NCI-H2196 (cell line): ENCODE data around the gene BNC2.
"Not testable (repeated sequence)": the region's sequence is repeated elsewhere in the genome, so short reads cannot be mapped to it uniquely, and the experiment has no call there.

Experiments
- DNase-seq: peaks from one replicate; lab custom pipeline; 2025; ENCODE audit not compliant: unreplicated experiment; lab: John Stamatoyannopoulos, UW

BNC2 gene

DNA sequence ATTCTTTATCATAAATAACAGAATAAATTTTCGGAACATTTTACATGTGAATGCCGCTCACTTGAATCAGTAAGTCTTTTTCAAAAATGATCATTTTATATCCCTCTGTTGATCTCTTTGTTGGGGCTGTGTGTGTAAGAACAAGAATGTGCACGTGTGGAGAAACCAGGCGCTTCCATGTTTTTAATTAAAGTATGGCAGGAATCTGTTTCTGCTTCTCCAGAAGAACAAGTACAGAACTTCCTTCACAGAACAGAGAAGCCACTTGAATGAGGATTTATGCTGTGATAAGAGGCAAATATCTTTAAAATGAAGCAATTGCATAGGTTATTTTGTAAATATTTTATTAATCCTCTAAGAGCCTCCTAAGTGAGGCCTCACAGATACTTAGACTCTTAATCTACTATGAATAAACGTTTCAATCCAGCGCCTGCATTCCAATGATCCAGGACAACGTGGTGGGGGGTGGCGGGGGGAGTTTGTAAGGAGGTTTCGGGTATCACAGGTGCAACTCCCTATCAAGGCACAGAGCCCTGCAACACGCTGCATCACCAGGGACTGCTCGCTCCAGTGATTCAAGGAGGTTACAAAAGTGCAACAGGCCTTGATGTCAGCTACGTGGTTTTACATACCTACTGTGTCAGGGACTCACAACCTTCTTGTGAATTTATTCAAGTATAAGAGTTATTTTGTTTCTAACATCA lies 409.2 kb downstream of the BNC2 start:
- DNase-seq = no peak

DNA sequence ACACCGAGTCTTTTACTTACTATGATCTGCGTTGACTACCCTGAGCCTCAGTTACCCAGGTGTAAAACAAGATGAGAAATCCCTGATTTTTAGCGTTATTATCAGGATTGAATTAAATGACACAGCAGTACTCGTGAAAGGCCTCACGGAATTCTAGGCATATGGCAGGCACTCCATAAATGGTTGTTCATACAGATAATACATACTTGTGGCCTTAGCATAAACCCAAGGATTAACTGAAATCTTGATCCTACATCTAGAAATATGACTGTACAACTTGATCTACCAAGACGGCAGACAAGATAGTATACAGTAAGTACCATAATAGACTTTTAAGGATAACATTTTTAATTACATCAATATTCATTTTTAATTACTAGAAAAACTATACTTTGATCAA lies 409.8 kb downstream of the BNC2 start:
- DNase-seq = no peak

DNA sequence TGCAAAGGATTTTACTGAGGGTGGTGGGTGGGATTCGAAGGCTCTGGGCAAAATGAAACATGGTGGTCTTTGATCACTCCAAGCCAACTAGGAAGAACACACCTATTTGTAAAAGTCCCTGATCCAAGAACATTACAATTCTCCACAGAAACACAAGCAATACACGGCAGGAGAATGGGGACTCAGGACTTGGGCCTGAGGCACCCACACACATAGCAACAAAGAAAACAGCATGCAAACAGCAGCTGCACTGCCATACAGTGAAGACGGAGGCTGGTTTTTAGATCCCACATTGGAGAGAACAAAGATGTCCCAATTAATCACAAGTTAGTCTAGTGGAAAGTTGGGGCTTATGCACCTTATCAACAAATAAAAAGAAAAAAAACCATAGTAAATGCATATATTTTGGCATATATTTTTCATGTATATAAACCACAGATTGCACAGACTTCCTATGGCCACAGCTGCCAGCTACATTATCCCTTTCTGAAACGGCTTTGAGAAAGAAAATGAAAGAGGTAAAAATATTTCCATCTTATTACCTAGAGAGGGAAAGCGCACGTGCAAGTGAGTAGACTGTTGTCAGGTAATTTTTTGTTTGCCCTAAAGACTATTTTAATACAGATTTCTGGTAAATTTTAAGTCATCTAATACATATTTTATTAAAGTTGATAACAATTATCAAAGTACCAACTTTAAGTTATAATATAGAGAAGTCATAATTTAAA lies 410.9 kb downstream of the BNC2 start:
- DNase-seq = no peak

DNA sequence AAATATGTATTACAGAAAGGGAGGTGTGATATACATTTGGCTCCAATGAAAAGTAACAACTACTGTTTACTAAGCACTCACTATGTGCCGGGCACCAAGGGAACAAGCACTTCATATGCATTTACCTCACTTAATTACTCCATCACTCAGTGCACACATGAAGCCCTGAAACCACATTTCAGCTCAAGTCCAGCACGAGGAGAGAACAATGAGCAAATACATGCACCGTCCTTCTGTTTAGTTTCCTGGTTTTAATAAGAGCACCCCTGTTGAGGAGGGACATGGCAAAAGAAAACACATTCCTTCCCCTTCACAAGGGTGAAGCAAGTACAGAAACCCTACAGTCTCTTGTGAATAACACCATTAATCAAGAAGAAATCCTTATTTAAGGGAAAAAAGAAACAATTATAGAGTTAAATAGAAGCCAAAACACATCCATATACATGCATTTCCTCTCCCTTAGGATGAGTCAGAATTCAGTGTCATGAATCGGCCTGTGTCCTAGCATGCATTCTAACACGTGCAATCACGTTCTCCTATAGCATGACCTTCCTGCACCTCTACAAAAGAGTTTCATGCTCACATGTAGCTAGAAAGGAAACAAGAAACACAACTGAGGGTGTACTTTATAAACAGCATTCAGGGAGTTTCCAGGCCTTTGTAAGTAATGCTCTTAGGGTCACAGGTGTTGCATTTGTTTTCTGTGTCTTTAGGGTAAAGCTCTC lies 411.6 kb downstream of the BNC2 start:
- no peak for DNase-seq

DNA sequence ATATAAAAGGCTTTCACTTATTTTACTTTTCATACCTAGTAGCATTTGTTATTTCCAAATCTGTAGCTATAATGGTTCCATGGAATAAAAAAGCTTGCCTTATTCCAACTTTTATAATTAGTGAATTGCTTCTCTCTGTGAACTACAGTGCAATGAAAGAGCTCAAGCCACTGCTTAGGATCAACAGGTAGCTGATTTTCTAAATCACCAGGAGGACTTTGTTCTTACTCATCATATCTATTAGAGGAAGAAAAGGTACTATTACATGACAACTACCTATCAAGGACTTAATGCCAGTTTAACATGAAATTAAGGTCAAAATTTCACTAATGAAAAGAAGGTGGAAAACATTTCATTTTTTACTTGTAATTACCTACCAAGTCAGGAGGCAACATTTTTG lies 414.6 kb downstream of the BNC2 start:
- no peak for DNase-seq

DNA sequence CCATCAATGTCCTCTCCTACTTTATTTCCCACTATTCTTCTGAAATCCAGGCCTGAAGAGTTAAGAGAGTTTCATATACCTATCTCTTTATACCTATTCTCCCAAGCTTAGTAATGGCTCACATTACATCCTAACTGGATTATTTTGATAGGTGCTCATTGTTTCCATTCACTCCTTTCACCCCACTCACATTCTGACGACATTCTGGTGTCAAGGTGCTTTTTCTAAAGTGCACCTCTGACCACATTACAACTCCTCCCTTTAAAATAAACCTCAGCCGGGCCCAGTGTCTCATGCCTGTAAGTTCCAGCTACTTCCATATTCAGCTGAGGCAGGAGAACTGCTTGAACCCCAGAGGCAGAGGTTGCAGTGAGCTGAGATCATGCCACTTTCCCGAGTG lies 417.1 kb downstream of the BNC2 start:
- no peak for DNase-seq

DNA sequence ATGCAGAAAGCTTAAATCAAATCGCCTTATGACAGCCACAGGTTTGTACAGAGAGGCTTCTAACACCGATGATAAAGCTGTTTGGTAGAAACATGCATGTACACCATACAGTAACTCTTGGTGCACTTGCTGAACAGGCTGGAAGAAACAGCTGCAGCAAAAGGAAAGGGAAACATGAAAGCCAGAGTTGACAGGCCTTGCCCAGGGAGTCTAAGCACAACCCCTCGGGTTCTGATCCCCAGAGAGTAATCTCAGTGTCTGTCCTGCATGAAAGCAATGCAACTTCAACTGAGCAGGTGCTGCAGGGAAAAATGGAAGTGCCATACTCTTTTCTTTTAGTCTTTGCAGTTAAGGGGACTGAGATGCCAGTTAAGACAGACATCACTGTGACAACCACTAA lies 419.9 kb downstream of the BNC2 start:
- DNase-seq = no peak

DNA sequence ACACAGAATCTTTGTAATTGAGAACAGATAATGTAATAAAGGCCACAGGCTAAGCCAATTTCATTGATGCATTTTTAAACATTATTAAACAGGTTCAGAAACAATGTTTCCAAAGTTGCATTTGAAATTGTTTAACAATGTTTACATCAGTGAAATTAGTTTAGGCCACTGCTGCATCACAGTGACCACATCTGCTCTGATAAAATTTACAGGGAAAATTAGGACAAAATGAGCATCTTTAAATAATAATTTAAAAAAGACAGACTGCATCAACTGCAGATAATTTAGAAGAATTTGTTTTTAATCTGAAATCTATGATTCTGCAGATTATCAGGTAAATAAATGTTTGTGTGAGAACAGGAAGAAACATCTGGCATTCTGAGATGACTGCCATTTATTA lies 420.4 kb downstream of the BNC2 start:
- DNase-seq = no peak

DNA sequence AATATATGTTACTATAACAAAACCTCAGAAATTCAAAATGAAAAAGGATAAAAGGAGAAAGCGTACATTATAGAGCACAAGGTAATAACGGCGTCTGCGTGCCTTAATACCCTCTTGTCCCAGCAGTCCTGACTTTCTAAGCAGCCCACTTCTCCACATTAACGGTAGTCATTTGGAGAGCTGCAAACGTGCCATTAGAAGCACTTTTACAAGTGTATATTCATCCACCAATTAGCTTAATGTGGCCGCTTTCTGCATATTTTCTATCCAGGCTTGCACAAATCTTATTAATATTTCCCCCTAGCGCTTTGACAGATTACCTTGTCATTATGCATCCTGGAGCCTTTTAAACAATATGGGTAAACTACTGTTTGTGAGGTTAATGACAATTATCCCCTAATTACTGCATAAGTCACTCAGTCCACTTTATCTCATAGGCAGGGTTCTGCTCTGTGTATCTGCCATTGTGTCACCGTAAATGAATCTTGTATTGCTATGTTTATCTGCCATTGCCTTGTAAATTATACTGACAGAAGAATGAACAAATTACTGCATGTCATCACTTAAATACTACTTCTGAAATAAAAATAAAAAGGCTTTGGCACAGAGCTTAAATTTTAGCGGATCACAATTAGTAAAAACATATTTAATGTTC lies 421.3 kb downstream of the BNC2 start:
- no peak for DNase-seq

DNA sequence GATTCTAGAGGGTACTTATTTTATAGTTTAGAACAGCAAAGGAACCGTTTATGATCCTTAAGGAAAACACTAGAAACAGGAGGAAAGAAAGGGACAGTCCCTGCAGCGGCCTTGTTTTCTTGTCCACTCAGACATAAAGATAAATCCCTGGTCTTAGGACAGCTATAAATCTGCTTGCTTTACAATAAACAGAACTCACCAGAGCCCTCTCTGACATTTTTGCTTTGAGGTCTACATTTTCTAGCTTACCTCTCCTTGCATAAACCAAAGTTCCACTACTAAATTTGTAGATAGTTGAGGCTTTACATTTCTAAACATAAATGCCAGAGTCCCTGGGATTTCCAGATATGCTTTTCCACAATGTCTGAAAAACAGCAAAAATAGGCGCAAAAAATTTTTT lies 422.5 kb downstream of the BNC2 start:
- no peak for DNase-seq

DNA sequence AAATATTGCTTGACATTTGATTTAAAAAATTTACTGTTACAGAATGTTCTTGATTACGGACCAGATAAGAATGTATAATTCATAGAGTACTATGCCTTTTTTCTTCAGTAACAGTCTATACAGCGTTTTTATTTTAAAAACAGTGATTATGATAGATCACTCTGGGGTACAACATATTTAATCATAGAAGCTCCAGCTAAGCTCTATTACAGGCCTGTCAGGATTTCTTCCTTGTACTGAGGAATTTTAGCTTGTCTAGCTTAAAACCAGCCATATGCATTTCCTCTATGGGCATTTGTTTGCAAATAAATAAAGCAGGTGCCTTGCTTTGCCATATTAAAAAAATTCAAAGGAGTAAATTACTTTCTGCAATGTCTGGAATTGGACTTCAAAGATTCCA lies 423.8 kb downstream of the BNC2 start:
- no peak for DNase-seq

DNA sequence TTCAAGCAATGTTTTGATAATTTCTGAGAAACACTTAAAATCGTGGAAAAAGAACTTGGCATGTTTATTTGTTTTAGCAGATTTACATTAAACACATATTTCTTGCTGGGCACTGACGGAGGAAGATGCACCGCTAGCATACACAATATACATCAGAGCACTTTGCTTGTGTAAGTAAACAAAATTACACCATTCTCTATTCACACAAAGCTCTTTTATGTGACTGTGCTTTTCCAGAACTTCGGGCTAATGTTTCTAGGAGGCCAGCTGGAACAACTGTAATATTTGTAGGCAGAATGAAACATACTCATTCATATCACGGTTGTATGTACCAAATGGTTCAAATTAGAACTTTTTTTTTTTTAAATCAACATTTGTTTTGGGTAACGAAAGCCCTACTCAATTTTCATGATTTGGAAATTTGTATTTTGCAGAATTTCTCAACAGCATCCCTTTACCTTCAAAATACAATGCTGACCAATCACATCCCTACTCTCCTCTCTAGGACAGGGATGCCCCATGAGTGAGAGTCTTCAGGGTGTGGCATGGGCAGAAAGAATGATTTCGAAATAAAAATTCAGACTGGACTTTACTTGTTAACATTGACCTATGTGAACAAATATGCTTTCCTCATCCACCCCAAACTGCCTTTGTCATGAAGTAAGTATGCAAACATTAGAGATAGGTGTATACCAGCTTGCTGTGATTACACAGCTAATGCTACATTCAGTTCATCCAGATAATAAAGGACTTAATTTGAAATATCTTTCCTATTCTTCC lies 425.1 kb downstream of the BNC2 start:
- DNase-seq = no peak

DNA sequence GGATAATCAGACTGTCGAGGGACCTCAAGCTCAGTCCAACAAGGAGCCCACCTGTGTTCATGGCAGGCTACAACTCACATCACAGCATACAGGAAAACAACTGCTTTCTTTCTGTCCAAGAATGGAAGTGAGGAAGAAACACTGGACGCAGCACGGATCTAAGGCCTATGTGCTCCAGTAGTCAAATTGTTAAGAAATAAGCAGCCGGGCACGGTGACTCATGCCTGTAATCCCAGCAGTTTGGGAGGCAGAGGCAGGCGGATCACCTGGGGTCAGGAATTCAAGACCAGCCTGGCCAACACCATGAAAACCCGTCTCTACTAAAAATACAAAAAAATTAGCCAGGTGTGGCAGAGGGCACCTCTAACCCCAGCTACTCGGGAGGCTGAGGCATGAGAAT lies 427.8 kb downstream of the BNC2 start:
- DNase-seq = no peak

DNA sequence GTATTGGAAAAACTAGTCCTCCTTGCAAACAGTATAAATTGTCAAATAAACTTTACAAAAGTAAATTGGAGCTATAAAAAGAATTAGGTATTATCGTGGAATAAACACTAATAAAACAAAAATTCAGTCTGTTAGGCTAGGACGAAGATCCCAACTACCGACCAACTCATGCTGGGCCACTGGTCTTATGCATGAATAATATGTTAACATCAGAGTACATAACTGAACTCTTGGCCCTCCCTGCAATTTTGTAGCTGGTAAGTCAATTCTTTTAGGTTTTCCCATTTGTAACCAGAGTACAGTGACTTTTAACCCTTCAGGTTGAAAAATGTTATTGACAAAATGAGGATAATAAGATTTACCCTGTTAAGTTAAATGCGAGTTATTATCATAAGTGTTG lies 428.7 kb downstream of the BNC2 start:
- no peak for DNase-seq

DNA sequence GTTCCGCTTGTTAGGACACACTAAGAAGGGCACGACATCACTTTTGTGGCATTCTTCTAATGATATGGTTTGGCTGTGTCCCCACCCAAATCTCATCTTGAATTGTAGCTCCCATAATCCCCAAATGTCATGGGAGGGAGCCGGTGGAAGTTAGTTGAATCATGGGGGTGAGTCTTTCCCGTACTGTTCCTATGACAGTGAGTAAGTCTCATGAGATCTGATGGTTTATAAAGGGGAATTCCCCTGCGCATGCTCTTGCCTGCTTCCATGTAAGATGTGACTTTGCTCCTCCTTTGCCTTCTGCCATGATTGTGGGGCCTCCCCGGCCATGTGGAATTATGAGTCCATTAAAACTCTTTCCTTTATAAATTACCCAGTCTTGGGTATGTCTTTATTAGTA lies 431.6 kb downstream of the BNC2 start:
- DNase-seq = not testable (repeated sequence)

DNA sequence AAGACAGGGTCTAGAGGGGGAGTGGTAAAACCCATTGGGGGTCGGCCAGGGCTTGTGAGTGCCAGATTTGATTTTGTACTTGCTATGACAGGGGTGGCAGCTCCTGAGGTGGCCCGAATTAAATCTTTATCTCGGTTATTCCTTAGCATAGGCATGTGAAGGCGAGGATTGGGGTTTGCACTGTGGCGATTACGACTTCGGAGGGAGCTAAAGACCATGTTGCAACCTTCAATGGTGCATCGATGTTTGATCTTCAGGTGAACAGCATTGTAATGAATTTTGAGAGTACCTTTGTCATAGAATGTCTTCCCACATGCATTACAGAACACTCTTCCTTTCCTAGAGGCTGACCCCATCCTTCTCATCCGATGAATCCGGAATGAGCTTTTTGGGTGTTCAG lies 433.9 kb downstream of the BNC2 start:
- DNase-seq = no peak

DNA sequence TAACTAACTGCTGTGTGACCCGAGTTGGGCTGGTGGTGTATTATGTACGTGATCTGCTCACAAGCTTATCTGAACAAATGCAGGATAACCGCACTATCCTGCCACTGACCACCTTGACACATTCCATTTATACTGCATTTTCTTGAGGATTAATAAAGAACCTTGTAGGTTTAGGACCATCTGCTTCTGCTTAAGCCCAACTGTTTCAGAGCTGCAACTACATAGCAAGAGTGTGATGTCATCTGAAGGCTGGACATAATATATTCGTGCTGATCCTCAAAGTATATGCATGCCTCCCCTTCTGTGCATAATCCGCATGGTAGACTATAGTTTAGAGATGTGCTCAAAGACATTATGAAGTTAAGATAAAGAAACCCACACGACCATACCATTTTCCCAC lies 435.9 kb downstream of the BNC2 start:
- DNase-seq = no peak

DNA sequence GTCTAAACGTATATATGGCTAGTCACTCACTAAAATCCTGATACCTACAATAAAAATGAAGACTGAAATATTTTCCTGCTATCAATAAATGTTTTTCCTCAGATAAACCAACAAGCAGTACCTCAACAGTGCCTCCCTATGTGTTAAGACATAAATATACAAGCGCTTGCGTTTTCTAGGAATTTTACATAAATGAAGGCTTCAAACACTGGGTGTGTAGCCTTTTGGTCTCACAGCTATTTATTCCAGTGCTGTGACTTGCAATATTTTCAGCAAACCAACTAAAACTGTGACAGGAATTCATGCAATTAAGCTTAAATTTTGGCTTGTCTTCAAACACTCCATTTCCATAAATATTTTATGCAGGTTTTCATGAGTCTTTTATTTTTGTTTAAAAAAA lies 437.0 kb downstream of the BNC2 start:
- DNase-seq = no peak

DNA sequence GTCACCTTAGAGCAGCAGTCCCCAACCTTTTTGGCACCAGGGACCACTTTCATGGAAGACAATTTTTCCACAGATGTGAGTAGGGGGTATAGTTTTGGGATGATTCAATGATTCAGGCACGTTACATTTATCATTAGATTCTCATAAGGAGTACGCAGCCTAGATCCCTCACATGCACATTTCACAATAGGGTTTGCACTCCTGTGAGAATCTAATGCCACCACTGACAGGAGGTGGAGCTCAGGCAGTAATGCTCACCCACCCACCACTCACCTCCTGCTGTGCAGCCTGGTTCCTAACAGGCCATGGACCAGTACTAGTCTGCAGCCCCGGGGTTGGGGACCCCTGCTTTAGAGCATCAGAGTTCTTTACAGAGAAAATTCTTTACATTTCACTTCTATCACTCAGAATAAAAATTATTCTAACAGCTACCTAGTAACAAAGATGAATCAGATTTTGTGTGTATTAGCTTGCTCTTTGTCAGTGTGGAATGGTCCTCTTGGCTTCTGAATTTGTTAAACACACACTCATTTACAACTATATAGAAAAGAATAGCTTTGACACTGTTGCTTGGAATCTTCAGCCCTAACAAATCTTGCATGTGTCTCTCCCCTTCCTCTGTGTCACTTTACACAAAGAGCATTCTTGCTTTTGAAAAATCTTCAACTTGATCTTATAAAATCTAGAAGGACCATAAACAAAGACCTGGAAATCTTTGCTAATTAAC lies 438.6 kb downstream of the BNC2 start:
- no peak for DNase-seq

DNA sequence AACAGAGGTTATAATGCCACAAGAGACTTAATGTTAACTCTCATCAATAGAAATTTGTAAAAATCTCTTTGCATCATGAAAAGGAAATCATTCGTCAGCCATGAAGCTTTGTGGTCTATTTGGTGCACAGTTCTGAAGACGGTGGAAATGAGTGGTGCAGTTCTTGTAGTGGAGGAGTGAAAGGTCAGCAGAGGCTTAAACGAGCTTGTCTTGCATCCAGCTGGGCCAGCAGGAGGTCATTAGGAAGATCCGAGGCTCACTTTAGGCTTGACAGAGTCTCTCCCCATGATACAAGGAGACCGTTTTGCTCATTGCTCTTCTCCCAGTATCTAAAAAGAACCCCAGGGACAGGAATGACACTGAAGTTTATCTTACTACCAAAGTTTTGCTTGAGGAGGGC lies 440.8 kb downstream of the BNC2 start:
- no peak for DNase-seq
